Ureter (tissue), 1 donor: ENCODE results near the gene LRP1. TPM values are rescaled to one million over a fixed set of nuclear protein-coding genes. Genes with fewer than 3 reads are reported as not detected.

Source experiments
- DNase-seq: peaks from one replicate; pipeline ENCODE4 v3.0.0-alpha.2; 2020; ENCODE audit warnings: low spot score
- total RNA-seq: library from RNA; stranded (reverse); gene quantifications from one replicate; pipeline ENCODE4 v1.2.4, GENCODE V29; 2023
- donor health status: DM: yes; HTN: yes; CAD: no.

The LRP1 gene
- total RNA-seq, 1 donor from 2014 or later: 180 TPM

- no peak for DNase-seq
These were observed 6.7 kb downstream of the LRP1 start for GRCh38 chr12:57134949-57135348.

- DNase-seq: peak; percentile 68
These were observed 7.4 kb downstream of the LRP1 start for GRCh38 chr12:57135527-57136326.

- DNase-seq: peak; percentile 82
These were observed 10.4 kb downstream of the LRP1 start for GRCh38 chr12:57138526-57139272.

GRCh38 chr12:57139796-57140649, 11.7 kb downstream of the LRP1 start:
- no peak for DNase-seq

GRCh38 chr12:57141249-57141648, 13.0 kb downstream of the LRP1 start:
- no peak for DNase-seq

DNA sequence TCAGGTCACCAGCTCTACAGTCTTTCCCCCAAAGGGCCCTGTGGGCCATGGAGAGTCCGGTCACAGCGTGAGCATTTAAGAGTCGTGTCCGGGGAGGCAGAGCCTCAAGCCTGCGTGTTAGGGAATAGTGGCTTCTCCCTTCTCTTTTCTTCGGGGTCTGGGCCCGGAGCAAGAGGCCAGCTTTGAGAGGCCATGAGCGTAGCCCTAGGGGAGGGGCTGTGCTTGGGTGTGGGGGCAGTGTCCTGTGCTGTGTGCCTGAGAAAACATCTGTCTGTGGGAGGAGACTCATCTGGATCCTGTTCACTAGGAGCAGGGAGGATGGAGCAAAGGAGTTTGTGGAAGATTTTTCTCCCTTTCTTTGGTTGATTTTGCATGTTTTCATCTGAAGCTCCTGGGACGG, 13.8 kb downstream of the LRP1 start:
- DNase-seq: no peak

DNA sequence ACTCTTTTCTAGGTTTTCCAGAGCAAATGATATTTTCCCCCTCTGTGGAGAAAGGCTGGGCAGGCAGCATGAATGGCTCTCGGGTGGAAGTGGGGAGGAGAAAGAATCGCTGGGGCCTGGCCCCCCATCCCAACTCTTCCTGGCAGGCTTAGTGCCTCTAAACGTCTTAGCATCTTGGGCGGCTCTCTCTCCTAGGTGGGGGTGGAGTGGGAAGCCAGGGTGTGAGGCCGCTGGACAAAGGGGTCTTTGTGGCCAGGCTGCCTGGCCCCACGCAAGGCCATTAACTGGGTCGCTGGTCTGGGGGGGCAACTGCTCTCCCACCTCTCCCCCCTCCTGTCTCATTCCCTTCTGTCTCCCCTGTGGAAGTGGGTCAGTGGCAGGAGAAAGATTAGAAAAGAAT, 14.4 kb downstream of the LRP1 start:
- no peak for DNase-seq

DNA sequence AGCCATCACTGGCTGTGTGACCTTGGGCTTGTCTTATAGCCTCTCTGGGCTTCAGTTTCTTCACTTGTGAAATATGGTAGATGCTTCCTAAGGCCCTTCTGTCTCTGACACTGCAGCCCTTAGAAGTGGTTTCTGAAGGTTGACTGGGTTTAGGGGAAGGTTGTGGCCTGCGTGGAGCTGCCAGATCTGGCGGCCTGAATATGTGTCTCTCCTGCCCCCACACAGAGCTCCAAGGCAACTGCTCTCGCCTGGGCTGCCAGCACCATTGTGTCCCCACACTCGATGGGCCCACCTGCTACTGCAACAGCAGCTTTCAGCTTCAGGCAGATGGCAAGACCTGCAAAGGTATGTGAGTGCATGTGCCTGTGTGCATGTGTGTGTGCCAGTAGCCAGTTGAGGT, 15.2 kb downstream of the LRP1 start:
- DNase-seq: no peak

DNA sequence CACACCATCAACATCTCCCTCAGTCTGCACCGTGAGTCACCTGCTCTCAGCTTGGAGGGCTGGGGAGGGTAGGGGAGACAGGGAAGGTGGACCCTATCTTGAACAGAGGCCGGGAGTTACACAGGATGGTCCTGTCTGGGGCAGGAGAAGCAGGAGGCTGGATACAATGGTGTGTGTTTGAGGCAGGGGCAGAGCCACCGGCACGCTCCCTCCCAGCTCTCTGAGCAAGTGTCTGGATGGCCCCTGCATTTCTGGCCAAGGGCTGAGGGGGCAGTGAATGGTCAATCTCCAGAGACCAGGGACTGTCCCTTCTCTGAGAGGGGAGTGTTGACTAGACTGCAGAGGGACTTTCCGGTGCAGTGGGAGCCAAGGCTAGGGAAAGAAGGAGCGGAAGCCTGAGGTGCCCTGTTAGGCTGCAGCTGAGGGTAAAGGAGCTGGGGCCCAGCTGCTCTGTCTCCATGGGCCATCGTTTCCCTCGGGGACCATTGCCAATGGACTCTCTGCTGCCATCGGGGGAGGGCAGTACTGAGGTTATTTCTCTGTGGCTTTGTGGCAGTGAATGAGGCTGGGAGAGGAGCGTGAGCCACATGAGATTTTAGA, 17.3 kb downstream of the LRP1 start:
- no peak for DNase-seq

GRCh38 chr12:57146092-57146491, 17.8 kb downstream of the LRP1 start:
- DNase-seq: no peak

DNA sequence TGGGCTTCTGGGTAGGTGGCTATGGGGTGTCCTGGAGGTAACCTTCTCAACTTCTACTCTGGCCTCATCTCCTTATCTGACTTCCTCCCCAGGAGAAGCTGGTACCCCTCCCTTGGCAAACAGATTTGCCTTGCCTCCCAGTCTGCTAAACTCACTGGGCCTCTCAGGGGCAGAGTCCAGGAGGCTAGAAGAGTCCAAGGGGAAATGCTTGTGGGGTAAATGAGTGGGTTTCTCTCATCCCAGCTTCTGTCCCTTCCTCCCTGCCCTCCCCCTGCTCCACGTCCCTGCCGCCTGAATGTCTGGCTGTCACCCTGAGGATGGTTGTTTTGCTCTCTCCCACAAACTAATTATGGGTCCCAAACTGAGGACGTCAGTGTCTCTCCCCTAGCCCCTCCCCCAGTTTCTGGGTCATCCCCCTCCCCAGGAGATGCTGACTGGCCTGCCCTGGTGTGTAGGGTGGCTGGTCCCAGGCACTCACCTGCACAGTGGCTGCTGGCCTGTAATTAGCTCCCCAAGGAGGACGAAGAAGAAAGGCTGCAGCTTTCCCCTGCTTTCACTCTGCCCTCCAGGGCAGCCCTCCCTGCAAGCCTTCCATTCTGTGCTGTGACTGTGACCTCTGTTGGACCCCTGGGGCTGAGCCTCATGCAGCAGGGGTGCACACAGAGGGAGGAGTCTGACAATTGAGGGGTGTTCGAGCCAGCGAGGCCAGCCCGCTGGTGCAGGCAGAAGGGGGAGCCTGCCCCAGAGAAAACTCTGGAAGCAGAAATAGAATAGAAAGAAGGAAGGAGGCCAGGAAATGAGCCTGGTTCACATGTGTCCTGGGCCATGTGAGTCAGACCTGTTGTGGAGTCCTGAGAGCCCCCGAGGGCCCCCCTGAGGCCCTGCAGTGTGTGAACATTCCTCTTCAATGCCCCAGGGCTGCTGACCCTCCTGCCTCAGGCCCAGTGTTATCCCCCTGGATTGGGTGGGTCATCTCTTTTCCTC, 19.0 kb downstream of the LRP1 start, which contains the start of gene LRP1-AS:
Gene LRP1-AS, minus strand, starts transcription at position 659 of the 984 bp plus-strand sequence.
- no peak for DNase-seq

- peak; percentile 72 for DNase-seq
These were observed 20.4 kb downstream of the LRP1 start for GRCh38 chr12:57148469-57149244.

DNA sequence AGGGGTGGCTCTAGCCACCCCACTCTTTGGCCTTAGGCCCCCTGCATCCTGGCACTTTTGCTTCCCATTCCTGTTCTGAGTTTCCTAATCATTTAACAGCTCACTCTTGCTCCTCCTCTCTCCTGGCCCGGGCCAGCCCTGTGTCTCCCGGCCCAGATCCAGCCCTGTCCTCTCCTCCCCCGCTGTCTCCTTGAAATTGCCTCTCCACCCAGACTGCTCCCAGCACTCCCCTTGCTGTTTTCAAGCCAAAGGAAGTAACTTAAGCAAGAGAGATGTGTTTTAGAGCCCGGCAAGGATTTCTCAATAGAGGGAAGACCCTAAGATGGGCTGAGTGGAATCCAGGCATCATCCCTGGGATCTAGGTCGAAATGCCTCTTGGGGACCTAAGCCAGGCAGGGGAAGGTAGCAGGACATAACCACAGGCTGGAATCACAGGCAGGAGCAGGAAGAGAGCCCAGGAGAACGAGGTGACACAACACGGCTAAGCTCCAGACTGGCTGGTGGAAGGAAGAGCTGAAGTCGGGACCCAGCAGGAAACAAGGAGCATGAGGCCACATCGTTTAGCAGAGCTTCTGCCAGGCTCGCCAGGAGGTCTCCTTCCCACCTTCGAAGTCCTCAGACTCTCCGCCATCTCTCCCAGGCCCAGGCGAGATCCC, 21.1 kb downstream of the LRP1 start:
- DNase-seq: peak; percentile 77

- DNase-seq: no peak
These were observed 22.2 kb downstream of the LRP1 start for GRCh38 chr12:57150400-57151000.

- DNase-seq: peak; percentile 69
These were observed 23.7 kb downstream of the LRP1 start for GRCh38 chr12:57151741-57152630.

- no peak for DNase-seq
These were observed 24.4 kb downstream of the LRP1 start for GRCh38 chr12:57152639-57153038.

GRCh38 chr12:57153415-57153997, 25.2 kb downstream of the LRP1 start:
- no peak for DNase-seq
